AG10803 (cell line): ENCODE data around the gene TLE2.
"Not testable (repeated sequence)": the region's sequence is repeated elsewhere in the genome, so short reads cannot be mapped to it uniquely, and the experiment has no call there.

Source experiments
- DNase-seq: peaks from one replicate; pipeline ENCODE4 v3.0.0; 2010; ENCODE audit warnings: low read depth
- H3K4me3 ChIP-seq: 2 replicates; pipeline ENCODE4 v1.5.1; 2011; ENCODE audit warnings: mild to moderate bottlenecking, low read length, control low read depth
- CTCF ChIP-seq: conservative IDR thresholded peaks from 2 replicates; pipeline ENCODE4 v1.5.1; 2011; ENCODE audit warnings: mild to moderate bottlenecking, low read length, control low read depth, inconsistent platforms

Gene TLE2

GRCh38 chr19:3019211-3019854, 9.7 kb downstream of the TLE2 start:
- DNase-seq = no peak
- no peak overlapping the region for H3K4me3 ChIP-seq
- no peak for TF ChIP-seq CTCF

GRCh38 chr19:3017923-3018322, 11.2 kb downstream of the TLE2 start:
- no peak overlapping the region for H3K4me3 ChIP-seq
- TF ChIP-seq CTCF = no peak
- no peak for DNase-seq

GRCh38 chr19:3015126-3016057, 13.7 kb downstream of the TLE2 start:
- H3K4me3 ChIP-seq = no peak overlapping the region
- TF ChIP-seq CTCF = no peak
- no peak for DNase-seq

GRCh38 chr19:3014135-3014534, 14.9 kb downstream of the TLE2 start:
- no peak for DNase-seq
- TF ChIP-seq CTCF = no peak
- no peak overlapping the region for H3K4me3 ChIP-seq

- no peak for TF ChIP-seq CTCF
- no peak overlapping the region for H3K4me3 ChIP-seq
- DNase-seq = no peak
Observed at GRCh38 chr19:3013263-3013725, 15.8 kb downstream of the TLE2 start.

- no peak for DNase-seq
- no peak for TF ChIP-seq CTCF
- H3K4me3 ChIP-seq = no peak overlapping the region
Observed at GRCh38 chr19:3012621-3013262, 16.3 kb downstream of the TLE2 start.

- not testable (repeated sequence) for H3K4me3 ChIP-seq, DNase-seq
Observed at GRCh38 chr19:3012059-3012458, 17.0 kb downstream of the TLE2 start.
